Measurements from ENCODE around the gene RTCA. TPM values are rescaled to one million over a fixed set of nuclear protein-coding genes. Genes with fewer than 3 reads are reported as not detected.

Gene RTCA
- total RNA-seq, 1 donor from 2014 or later, result 51.2 TPM

GRCh38 chr1:100342348-100342747 is 76.3 kb downstream of the RTCA start:
- intact Hi-C loops (cut with micrococcal nuclease), result no loop called here

Other genes starting within 250 kb of the RTCA start
- 14.5 and 14.6 TPM in 2 replicates for gene SASS6, start 133.3 kb upstream of the RTCA start, total RNA-seq
- 22.0 and 22.4 TPM in 2 replicates for gene TRMT13, start 133.1 kb upstream of the RTCA start, total RNA-seq
- 0.39 and 0.64 TPM in 2 replicates for gene LRRC39, start 88.0 kb upstream of the RTCA start, total RNA-seq
- 10.3 and 10.8 TPM in 2 replicates for gene DBT, start 16.4 kb upstream of the RTCA start, total RNA-seq
- gene CDC14A, start 86.3 kb downstream of the RTCA start, total RNA-seq, result 25.5 and 30.3 TPM in 2 replicates